Muscle of arm (tissue), 14 donors: ENCODE data around the gene RRAS2. TPM values are rescaled to one million over a fixed set of nuclear protein-coding genes. Genes with fewer than 3 reads are reported as not detected.
"Not testable (repeated sequence)": the region's sequence is repeated elsewhere in the genome, so short reads cannot be mapped to it uniquely, and the experiment has no call there.

Experiments used
- DNase-seq: peaks from one replicate; pipeline ENCODE4 v3.0.0-alpha.2; 2013
- long read RNA-seq, 11 donors: transcript quantifications; one replicate each; lab custom pipeline, GENCODE V29; 2026
- polyA plus RNA-seq, 12 donors: library from polyadenylated mRNA; unstranded; fragments of 120-200 nt; gene quantifications; one replicate each; pipeline ENCODE4 v1.2.1, GENCODE V29; 2013; ENCODE audit not compliant: insufficient read length in 12 of 12

The RRAS2 gene
- 10 to 100 TPM in 11 of 12 donors, not detected in 1; 32.2 to 58.5 (median 46.9) TPM for polyA plus RNA-seq
- long read RNA-seq, donor 1, transcript RRAS2-201 (6 exons, 1,516 nt), result major isoform, 9 of 11 reads
- long read RNA-seq, donor 1, partial matches to known transcripts, result 0 of 11 reads
- long read RNA-seq, donor 1, other reads (novel, unspliced or antisense), result 0 of 11 reads
- long read RNA-seq, donor 2, transcript RRAS2-201 (6 exons, 1,516 nt), result major isoform, 16 of 17 reads
- long read RNA-seq, donor 2, partial matches to known transcripts, result 0 of 17 reads
- long read RNA-seq, donor 2, other reads (novel, unspliced or antisense), result 0 of 17 reads
- long read RNA-seq, donor 3, transcript RRAS2-201 (6 exons, 1,516 nt), result major isoform, 7 of 7 reads
- long read RNA-seq, donor 3, partial matches to known transcripts, result 0 of 7 reads
- long read RNA-seq, donor 3, other reads (novel, unspliced or antisense), result 0 of 7 reads
- long read RNA-seq, donor 4, transcript RRAS2-201 (6 exons, 1,516 nt), result major isoform, 6 of 6 reads
- long read RNA-seq, donor 4, partial matches to known transcripts, result 0 of 6 reads
- long read RNA-seq, donor 4, other reads (novel, unspliced or antisense), result 0 of 6 reads
- long read RNA-seq, donor 5, result 0 reads
- long read RNA-seq, donor 6, transcript RRAS2-201 (6 exons, 1,516 nt), result major isoform, 12 of 13 reads
- long read RNA-seq, donor 6, partial matches to known transcripts, result 0 of 13 reads
- long read RNA-seq, donor 6, other reads (novel, unspliced or antisense), result 0 of 13 reads
- long read RNA-seq, donor 7, transcript RRAS2-201 (6 exons, 1,516 nt), result major isoform, 10 of 10 reads
- long read RNA-seq, donor 7, partial matches to known transcripts, result 0 of 10 reads
- long read RNA-seq, donor 7, other reads (novel, unspliced or antisense), result 0 of 10 reads
- long read RNA-seq, donor 8, transcript RRAS2-201 (6 exons, 1,516 nt), result major isoform, 9 of 10 reads
- long read RNA-seq, donor 8, partial matches to known transcripts, result 0 of 10 reads
- long read RNA-seq, donor 8, other reads (novel, unspliced or antisense), result 0 of 10 reads
- long read RNA-seq, donor 9, transcript RRAS2-201 (6 exons, 1,516 nt), result major isoform, 6 of 9 reads
- long read RNA-seq, donor 9, partial matches to known transcripts, result 0 of 9 reads
- long read RNA-seq, donor 9, other reads (novel, unspliced or antisense), result 0 of 9 reads
- long read RNA-seq, donor 10, transcript RRAS2-201 (6 exons, 1,516 nt), result major isoform, 10 of 11 reads
- long read RNA-seq, donor 10, partial matches to known transcripts, result 0 of 11 reads
- long read RNA-seq, donor 10, other reads (novel, unspliced or antisense), result 0 of 11 reads
- long read RNA-seq, donor 11, transcript RRAS2-201 (6 exons, 1,516 nt), result major isoform, 9 of 9 reads
- long read RNA-seq, donor 11, partial matches to known transcripts, result 0 of 9 reads
- long read RNA-seq, donor 11, other reads (novel, unspliced or antisense), result 0 of 9 reads

- DNase-seq, result peak; percentile 65
These were observed at the start of gene RRAS2 for GRCh38 chr11:14358729-14359439. TSS of gene RRAS2 (minus strand) at chr11:14359183. CDS start at chr11:14358870, 313 bp downstream.

GRCh38 chr11:14408612-14409011 is 49.6 kb upstream of the RRAS2 start:
- no peak for DNase-seq

GRCh38 chr11:14406116-14406515 is 47.1 kb upstream of the RRAS2 start:
- not testable (repeated sequence) for DNase-seq

GRCh38 chr11:14403528-14403927 is 44.5 kb upstream of the RRAS2 start:
- DNase-seq, result not testable (repeated sequence)

- DNase-seq, result no peak
These were observed 40.1 kb upstream of the RRAS2 start for GRCh38 chr11:14399087-14399486.

GRCh38 chr11:14396273-14396672 is 37.3 kb upstream of the RRAS2 start:
- no peak for DNase-seq

GRCh38 chr11:14393889-14394288 is 34.9 kb upstream of the RRAS2 start:
- no peak for DNase-seq

- no peak for DNase-seq
These were observed 34.1 kb upstream of the RRAS2 start for GRCh38 chr11:14393129-14393528.

GRCh38 chr11:14390669-14391068 is 31.7 kb upstream of the RRAS2 start:
- DNase-seq, result no peak

GRCh38 chr11:14388352-14388751 is 29.4 kb upstream of the RRAS2 start:
- DNase-seq, result no peak

GRCh38 chr11:14386895-14387480 is 28.0 kb upstream of the RRAS2 start:
- DNase-seq, result peak; percentile 64

GRCh38 chr11:14386081-14386480 is 27.1 kb upstream of the RRAS2 start:
- DNase-seq, result no peak

GRCh38 chr11:14384338-14384737 is 25.4 kb upstream of the RRAS2 start:
- no peak for DNase-seq

- no peak for DNase-seq
These were observed 23.0 kb upstream of the RRAS2 start for GRCh38 chr11:14381968-14382367.

GRCh38 chr11:14380947-14381561 is 22.1 kb upstream of the RRAS2 start:
- DNase-seq, result no peak

- no peak for DNase-seq
These were observed 21.3 kb upstream of the RRAS2 start for GRCh38 chr11:14380125-14380936.

- DNase-seq, result no peak
These were observed 19.2 kb upstream of the RRAS2 start for GRCh38 chr11:14378171-14378570.

GRCh38 chr11:14376920-14377319 is 17.9 kb upstream of the RRAS2 start:
- DNase-seq, result no peak
